Lower lobe of right lung (tissue), 2 donors: ENCODE data around the gene MED10. TPM values are rescaled to one million over a fixed set of nuclear protein-coding genes. Genes with fewer than 3 reads are reported as not detected.

Source experiments
- ATAC-seq, 2 donors: fragments of 200-7000 bp; cut with Tn5 transposase; one replicate each; pipeline ENCODE4 v1.9.1; 2020 to 2022; ENCODE audit warnings: mild to moderate bottlenecking in 2 of 2, moderate library complexity in 2 of 2
- DNase-seq: peaks from one replicate; pipeline ENCODE4 v3.0.0-alpha.2; 2020
- H3K27ac ChIP-seq: fragments of 200-600 bp; one replicate; pipeline ENCODE4 v1.8.0; 2022
- H3K27me3 ChIP-seq: fragments of 200-600 bp; one replicate; pipeline ENCODE4 v1.8.0; 2022; ENCODE audit warnings: low read depth
- H3K36me3 ChIP-seq: fragments of 200-600 bp; one replicate; pipeline ENCODE4 v1.8.0; 2022; ENCODE audit warnings: mild to moderate bottlenecking
- H3K4me1 ChIP-seq: fragments of 200-600 bp; one replicate; pipeline ENCODE4 v1.8.0; 2022
- H3K4me3 ChIP-seq: fragments of 200-600 bp; one replicate; pipeline ENCODE4 v1.8.0; 2022; ENCODE audit warnings: mild to moderate bottlenecking
- H3K9me3 ChIP-seq: fragments of 200-600 bp; one replicate; pipeline ENCODE4 v1.8.0; 2022
- intact Hi-C: fragments of 100-400 bp; cut with DNase I; formaldehyde crosslinking; loops from one replicate; pipeline ENCODE4 v1.11.0; 2022
- long read RNA-seq: library from polyadenylated mRNA; unstranded; transcript quantifications from one replicate; pipeline ENCODE4 v2.0.0, GENCODE V29; 2021
- total RNA-seq: library from RNA; stranded (reverse); fragmentation: NEBNext Ultra II Directional; extraction: Animal tissue kit (Norgen Biotek cat#: 25700); gene quantifications from one replicate; pipeline ENCODE4 v1.2.1, GENCODE V29; 2021
- TF ChIP-seq, protein P1 (sequence below): fragments of 200-600 bp; IDR thresholded peaks from one replicate; pipeline ENCODE4 v1.8.0; 2022; ENCODE audit warnings: antibody characterized with exemption, mild to moderate bottlenecking
- donor health status: DM: no; HTN: yes; CAD: no; lungs with severe emphysema.

Gene MED10, protein sequence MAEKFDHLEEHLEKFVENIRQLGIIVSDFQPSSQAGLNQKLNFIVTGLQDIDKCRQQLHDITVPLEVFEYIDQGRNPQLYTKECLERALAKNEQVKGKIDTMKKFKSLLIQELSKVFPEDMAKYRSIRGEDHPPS
- 30.3 TPM for total RNA-seq
- long read RNA-seq, transcript MED10-201 (4 exons, 1,141 nt), result major isoform, 44 of 52 reads
- long read RNA-seq, partial matches to known transcripts, result 1 of 52 reads
- long read RNA-seq, other reads (novel, unspliced or antisense), result 5 of 52 reads

DNA sequence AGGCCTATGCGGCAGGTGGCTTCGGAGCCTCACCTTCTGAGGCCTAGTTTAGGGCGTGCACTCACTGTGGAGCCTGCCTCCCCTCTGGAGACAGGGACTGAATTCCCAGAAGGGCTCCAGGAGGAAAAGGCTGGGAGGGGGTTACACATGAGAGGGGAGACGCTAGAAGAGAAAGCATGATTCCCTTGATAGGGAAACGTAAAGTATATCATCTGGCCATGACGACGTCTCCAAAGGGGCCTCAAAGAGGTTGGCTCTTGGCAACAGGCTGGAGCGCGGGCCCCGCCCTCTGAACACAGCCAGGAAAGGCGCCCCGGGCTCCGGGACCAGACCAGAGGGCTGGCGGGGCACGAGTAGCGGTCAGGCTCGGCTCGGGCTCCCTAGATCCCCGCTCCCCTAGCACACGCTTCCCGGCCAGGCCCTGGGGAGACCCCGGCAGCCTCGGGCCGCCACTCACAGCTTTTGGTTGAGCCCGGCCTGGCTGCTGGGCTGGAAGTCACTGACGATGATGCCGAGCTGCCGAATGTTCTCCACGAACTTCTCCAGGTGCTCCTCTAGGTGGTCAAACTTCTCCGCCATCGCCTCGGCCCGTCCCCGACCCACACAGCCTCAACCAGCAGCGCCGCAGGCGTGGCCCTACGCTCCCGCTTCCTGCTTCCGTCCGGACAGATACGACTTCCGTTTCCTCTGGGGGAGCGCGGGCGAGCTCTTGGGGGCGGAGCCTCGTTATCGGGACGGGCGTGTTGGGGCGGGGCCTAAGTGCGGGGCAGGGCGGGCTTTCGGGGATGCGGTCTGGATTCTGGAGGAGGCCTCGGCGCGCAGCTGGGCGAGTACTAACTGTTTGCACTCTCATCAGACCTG is at the start of gene MED10:
MED10 (minus strand) TSS at position 643 of the 861 bp plus-strand sequence; CDS start at position 579, 64 bp downstream.
- Histone ChIP-seq H3K27ac (peak within 1 kb of the TSS; percentile 93), H3K4me3 (peak within 1 kb of the TSS; percentile 98), H3K27me3 (peaks cover under 1% of the 10 kb centered on the region), H3K36me3 (peaks cover 36% of the 10 kb centered on the region), H3K9me3 (no peaks in the 10 kb centered on the region), H3K4me1 (peaks cover 21% of the 10 kb centered on the region)
- TF ChIP-seq, protein P1, sequence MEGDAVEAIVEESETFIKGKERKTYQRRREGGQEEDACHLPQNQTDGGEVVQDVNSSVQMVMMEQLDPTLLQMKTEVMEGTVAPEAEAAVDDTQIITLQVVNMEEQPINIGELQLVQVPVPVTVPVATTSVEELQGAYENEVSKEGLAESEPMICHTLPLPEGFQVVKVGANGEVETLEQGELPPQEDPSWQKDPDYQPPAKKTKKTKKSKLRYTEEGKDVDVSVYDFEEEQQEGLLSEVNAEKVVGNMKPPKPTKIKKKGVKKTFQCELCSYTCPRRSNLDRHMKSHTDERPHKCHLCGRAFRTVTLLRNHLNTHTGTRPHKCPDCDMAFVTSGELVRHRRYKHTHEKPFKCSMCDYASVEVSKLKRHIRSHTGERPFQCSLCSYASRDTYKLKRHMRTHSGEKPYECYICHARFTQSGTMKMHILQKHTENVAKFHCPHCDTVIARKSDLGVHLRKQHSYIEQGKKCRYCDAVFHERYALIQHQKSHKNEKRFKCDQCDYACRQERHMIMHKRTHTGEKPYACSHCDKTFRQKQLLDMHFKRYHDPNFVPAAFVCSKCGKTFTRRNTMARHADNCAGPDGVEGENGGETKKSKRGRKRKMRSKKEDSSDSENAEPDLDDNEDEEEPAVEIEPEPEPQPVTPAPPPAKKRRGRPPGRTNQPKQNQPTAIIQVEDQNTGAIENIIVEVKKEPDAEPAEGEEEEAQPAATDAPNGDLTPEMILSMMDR, result no peak
- ATAC-seq (peak; percentile 100), DNase-seq (peak; percentile 96)
- intact Hi-C loops, result no loop called here

DNA sequence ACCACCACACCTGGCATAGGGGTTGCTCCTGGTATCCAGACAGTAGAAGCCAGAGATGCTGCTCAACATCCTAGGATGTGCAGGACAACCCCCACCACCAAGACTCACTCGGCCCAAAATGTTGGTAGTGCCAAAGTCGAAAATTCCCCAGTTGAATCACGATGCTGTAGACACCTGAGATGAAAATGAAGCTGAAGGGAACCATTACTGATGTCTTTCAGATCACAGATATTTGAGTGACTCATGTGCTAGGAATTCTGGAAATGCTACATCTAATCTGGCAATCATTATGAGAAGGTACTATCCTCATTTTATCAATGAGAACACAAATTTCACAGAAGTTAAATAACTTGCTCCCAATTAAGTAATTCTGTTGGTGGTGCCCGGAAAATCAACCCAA is 49.3 kb upstream of the MED10 start:
- Histone ChIP-seq H3K27me3 (peaks cover 14% of the 10 kb centered on the region), H3K27ac (no peak overlapping the region), H3K4me1 (no peaks in the 10 kb centered on the region), H3K9me3 (no peaks in the 10 kb centered on the region), H3K4me3 (no peak overlapping the region), H3K36me3 (no peaks in the 10 kb centered on the region)
- TF ChIP-seq, protein P1, result no peak
- no peak for ATAC-seq
- intact Hi-C loops, result no loop called here
- no peak for DNase-seq

DNA sequence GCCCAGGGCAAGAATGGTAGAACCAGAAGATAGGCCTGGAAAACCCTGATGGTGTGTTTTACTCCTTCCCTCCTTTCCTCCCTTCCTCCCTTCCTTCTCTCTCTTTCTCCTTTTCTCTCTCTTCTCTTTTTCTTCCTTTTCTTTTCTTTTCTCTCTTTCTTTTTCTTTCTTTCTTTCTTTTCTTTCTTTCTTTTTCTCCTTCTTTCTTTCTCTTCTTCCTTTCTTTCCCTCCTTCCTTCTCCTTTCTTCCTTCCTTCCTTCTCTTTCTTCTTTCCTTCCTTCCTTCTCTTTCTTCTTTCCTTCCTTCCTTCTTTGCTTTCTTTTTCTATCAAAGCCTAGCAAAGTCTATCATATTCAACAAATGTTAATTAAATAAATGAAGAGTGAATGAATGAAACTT is 46.4 kb upstream of the MED10 start:
- intact Hi-C loops, result no loop called here
- ATAC-seq (no peak), DNase-seq (no peak)
- peaks cover 3% of the 10 kb centered on the region for H3K27me3 ChIP-seq
- H3K9me3 ChIP-seq, result no peaks in the 10 kb centered on the region
- TF ChIP-seq, protein P1, result no peak
- no peaks in the 10 kb centered on the region for H3K36me3 ChIP-seq
- H3K27ac ChIP-seq, result no peak overlapping the region
- no peak overlapping the region for H3K4me3 ChIP-seq
- H3K4me1 ChIP-seq, result no peaks in the 10 kb centered on the region

DNA sequence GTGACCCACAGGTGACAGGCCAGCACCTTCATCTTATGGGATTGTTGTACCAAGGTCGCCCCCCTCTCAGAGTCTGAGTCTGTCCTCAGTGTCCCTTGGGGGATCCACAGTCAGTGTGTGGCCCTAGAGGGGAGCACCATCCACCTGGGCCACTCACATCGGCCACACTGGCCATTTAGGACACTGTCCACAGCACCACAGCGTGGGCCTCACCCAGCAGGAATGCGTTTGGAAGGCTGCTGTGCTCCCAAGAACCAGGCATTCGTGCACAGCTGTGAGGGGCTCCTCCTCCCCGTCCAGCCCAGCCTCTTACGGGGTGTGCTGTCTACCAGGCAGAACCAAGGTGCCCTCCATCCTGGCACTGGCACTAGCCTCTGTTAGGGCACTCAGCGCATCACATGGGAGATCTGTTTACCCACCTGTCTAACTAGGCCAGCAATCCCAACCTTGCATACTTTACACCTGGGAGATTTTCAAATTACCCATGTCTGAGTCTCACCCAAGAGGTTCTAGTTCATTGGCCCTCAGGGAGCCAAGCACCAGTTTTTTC is 45.8 kb upstream of the MED10 start:
- H3K4me1 ChIP-seq, result no peaks in the 10 kb centered on the region
- no peak overlapping the region for H3K27ac ChIP-seq
- TF ChIP-seq, protein P1, result no peak
- no peak overlapping the region for H3K4me3 ChIP-seq
- H3K27me3 ChIP-seq, result peaks cover 3% of the 10 kb centered on the region
- DNase-seq (no peak), ATAC-seq (peak in 1 of 2 donors; percentile 32)
- H3K36me3 ChIP-seq, result no peaks in the 10 kb centered on the region
- H3K9me3 ChIP-seq, result no peaks in the 10 kb centered on the region
- intact Hi-C loops, result no loop called here

DNA sequence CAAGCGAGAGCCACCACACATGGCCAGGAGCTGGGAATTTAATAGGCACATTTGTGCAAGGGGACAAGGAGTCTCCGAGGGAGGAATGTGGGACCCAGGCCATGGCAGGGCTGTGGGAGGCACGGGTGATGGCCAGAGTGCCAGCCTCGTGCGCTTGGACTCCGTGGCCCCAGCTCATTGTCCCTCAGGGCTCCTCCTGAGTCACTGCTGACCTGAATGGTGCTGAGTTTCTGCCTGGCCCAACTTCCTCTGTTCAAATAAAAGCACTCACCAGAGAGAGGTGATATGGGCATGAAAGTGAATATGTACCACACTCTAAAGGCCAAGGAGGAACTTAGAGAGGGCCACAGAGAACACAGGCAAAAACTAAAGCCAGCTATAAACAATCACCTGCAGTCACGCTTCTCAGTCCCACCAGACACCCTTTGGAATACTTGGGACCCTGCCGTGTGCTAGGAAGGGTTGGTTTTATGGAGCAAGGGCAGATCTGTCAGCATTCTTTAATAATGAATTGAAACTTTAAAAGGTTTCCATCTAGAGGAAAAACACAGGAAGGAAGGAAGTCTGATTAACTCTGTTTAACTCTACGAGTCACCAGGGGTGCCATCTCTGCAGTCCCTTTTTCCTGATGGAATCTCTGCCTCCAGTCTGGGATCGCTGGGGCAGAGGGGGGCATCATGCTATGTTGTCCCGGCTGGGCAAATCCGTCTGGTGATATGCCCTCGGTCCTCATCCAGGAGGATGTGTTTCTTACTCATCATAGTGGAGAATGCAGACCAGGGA is 45.2 kb upstream of the MED10 start:
- no peak overlapping the region for H3K27ac ChIP-seq
- intact Hi-C loops, result no loop called here
- H3K36me3 ChIP-seq, result no peaks in the 10 kb centered on the region
- no peak for ATAC-seq
- DNase-seq, result no peak
- H3K4me3 ChIP-seq, result no peak overlapping the region
- H3K27me3 ChIP-seq, result peaks cover 3% of the 10 kb centered on the region
- TF ChIP-seq, protein P1, result no peak
- H3K4me1 ChIP-seq, result no peaks in the 10 kb centered on the region
- H3K9me3 ChIP-seq, result no peaks in the 10 kb centered on the region
